MCF 10A (cell line): ENCODE results near the gene ACTR6. TPM values are rescaled to one million over a fixed set of nuclear protein-coding genes. Genes with fewer than 3 reads are reported as not detected.

Experiments
- BruUV-seq: library from RNA; stranded (reverse); fragments of 400-500 nt; replicated peaks from 2 replicates; lab custom pipeline; 2021; lab: Mats Ljungman, UMichigan
- CTCF ChIA-PET: fragments of 300-600 bp; sonication (Branson Sonifier 250); formaldehyde crosslinking; extraction: SDS; loops from one replicate; lab custom pipeline; 2021; ENCODE audit warnings: antibody characterized with exemption, inconsistent platforms; lab: Yijun Ruan, JAX
- POLR2A ChIA-PET: fragments of 300-600, 350-650 bp; sonication (Branson Sonifier 250); formaldehyde crosslinking; extraction: SDS; loops from one replicate; lab custom pipeline; 2020; ENCODE audit warnings: antibody characterized with exemption, inconsistent platforms; lab: Yijun Ruan, JAX
- DNase-seq: peaks from one replicate; pipeline ENCODE4 v3.0.0-alpha.2; 2018; ENCODE audit not compliant: unreplicated experiment
- H3K27ac Mint-ChIP-seq: one replicate; pipeline ENCODE4 v1.8.0; 2022; ENCODE audit warnings: mild to moderate bottlenecking, low read depth, mixed read lengths; ENCODE audit not compliant: unreplicated experiment
- H3K27me3 Mint-ChIP-seq: one replicate; pipeline ENCODE4 v1.8.0; 2022; ENCODE audit warnings: mixed read lengths; ENCODE audit not compliant: insufficient read depth, unreplicated experiment
- H3K36me3 Mint-ChIP-seq: one replicate; pipeline ENCODE4 v1.8.0; 2022; ENCODE audit warnings: mild to moderate bottlenecking, moderate library complexity, mixed read lengths; ENCODE audit not compliant: insufficient read depth, unreplicated experiment
- H3K4me1 Mint-ChIP-seq: one replicate; pipeline ENCODE4 v1.8.0; 2022; ENCODE audit warnings: mixed read lengths; ENCODE audit not compliant: insufficient read depth, unreplicated experiment
- H3K4me3 Mint-ChIP-seq: one replicate; pipeline ENCODE4 v1.8.0; 2022; ENCODE audit warnings: mild to moderate bottlenecking, moderate library complexity, mixed read lengths; ENCODE audit not compliant: unreplicated experiment
- H3K9me3 Mint-ChIP-seq: one replicate; pipeline ENCODE4 v1.8.0; 2022; ENCODE audit warnings: mixed read lengths; ENCODE audit not compliant: unreplicated experiment
- intact Hi-C: fragments of 100-400 bp; cut with micrococcal nuclease; formaldehyde crosslinking; loops from 2 replicates; pipeline ENCODE4 v1.14.1; 2022
- total RNA-seq: library from RNA; stranded (reverse); gene quantifications from 2 replicates; pipeline ENCODE4 v1.2.3, GENCODE V29; 2022
- TF ChIP-seq, protein P1 (sequence below): fragments of 200-600 bp; IDR thresholded peaks from one replicate; pipeline ENCODE4 v1.8.0; 2022; ENCODE audit warnings: antibody characterized with exemption, mild to moderate bottlenecking; ENCODE audit not compliant: unreplicated experiment

ACTR6 gene
- total RNA-seq, 1 experiment from 2014 or later, result 26.4 TPM

- Mint-ChIP-seq H3K36me3 (peaks cover 4% of the 10 kb centered on the region), H3K4me1 (peaks cover 6% of the 10 kb centered on the region), H3K4me3 (no peak overlapping the region), H3K27ac (no peak overlapping the region), H3K27me3 (no peaks in the 10 kb centered on the region), H3K9me3 (no peaks in the 10 kb centered on the region)
- intact Hi-C loops, result loop anchor here (1.0 to 10.0 kb wide), 4 partner anchors 114 to 500 kb away; no protein-coding TSS in a partner anchor
- BruUV-seq, result no TSS peak
- peak; percentile 56 for DNase-seq
- CTCF ChIA-PET, result interaction anchor here (0.5 to 2.1 kb wide), 40 partner anchors 9 to 1891 kb away, joined by 3 to 17 read pairs (median 4); partner anchors contain the start of genes ACTR6, DEPDC4 and SCYL2
- TF ChIP-seq, protein P1, sequence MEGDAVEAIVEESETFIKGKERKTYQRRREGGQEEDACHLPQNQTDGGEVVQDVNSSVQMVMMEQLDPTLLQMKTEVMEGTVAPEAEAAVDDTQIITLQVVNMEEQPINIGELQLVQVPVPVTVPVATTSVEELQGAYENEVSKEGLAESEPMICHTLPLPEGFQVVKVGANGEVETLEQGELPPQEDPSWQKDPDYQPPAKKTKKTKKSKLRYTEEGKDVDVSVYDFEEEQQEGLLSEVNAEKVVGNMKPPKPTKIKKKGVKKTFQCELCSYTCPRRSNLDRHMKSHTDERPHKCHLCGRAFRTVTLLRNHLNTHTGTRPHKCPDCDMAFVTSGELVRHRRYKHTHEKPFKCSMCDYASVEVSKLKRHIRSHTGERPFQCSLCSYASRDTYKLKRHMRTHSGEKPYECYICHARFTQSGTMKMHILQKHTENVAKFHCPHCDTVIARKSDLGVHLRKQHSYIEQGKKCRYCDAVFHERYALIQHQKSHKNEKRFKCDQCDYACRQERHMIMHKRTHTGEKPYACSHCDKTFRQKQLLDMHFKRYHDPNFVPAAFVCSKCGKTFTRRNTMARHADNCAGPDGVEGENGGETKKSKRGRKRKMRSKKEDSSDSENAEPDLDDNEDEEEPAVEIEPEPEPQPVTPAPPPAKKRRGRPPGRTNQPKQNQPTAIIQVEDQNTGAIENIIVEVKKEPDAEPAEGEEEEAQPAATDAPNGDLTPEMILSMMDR, result peak; percentile 60
- POLR2A ChIA-PET, result interaction anchor here (0.6 to 1.2 kb wide), 3 partner anchors 34 to 211 kb away, joined by 3 to 4 read pairs (median 3); partner anchors contain the start of gene ACTR6
These were observed 34.1 kb downstream of the ACTR6 start for GRCh38 chr12:100234591-100235304.

- CTCF ChIA-PET, result interaction anchor here (0.9 kb wide), 1 partner anchor 9 kb away, joined by 3 read pairs; no protein-coding TSS in a partner anchor
- H3K4me3 Mint-ChIP-seq, result no peak overlapping the region
- POLR2A ChIA-PET, result no interaction called here
- no peak for DNase-seq
- intact Hi-C loops, result loop anchor here (10.0 kb wide), 1 partner anchor 426 kb away; no protein-coding TSS in a partner anchor
- no peaks in the 10 kb centered on the region for H3K4me1 Mint-ChIP-seq
- H3K36me3 Mint-ChIP-seq, result no peaks in the 10 kb centered on the region
- no peak overlapping the region for H3K27ac Mint-ChIP-seq
- TF ChIP-seq, protein P1, result no peak
- H3K27me3 Mint-ChIP-seq, result no peaks in the 10 kb centered on the region
- no TSS peak for BruUV-seq
- no peaks in the 10 kb centered on the region for H3K9me3 Mint-ChIP-seq
These were observed 38.2 kb downstream of the ACTR6 start for GRCh38 chr12:100238801-100239200.

GRCh38 chr12:100239589-100239988, 39.0 kb downstream of the ACTR6 start:
- BruUV-seq, result no TSS peak
- intact Hi-C loops, result loop anchor here (10.0 kb wide), 1 partner anchor 425 kb away; no protein-coding TSS in a partner anchor
- TF ChIP-seq, protein P1, result no peak
- Mint-ChIP-seq H3K36me3 (no peaks in the 10 kb centered on the region), H3K27ac (no peak overlapping the region), H3K4me3 (no peak overlapping the region), H3K9me3 (no peaks in the 10 kb centered on the region), H3K27me3 (no peaks in the 10 kb centered on the region), H3K4me1 (no peaks in the 10 kb centered on the region)
- ChIA-PET CTCF (interaction anchor here (0.9 kb wide), 1 partner anchor 10 kb away, joined by 3 read pairs; no protein-coding TSS in a partner anchor), POLR2A (interaction anchor here (0.6 kb wide), 1 partner anchor 65 kb away, joined by 3 read pairs; no protein-coding TSS in a partner anchor)
- no peak for DNase-seq

DNA sequence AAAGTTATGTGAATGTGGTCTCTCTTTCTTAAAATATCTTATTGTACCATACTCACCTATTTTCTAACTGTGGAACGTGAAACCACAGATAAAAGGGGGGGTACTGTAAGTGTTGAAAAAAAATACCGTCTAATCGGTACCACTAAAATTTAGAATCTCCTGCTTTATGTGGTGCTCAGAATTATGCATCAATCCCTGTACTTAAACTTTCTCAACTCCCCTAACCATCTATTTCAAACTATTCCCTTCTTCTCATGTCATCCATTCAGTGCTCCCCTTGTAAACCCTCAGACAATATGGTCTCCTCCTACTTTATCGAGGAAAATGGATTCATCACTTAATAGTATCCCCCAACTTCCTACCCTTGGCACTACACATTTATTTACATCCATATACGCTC, 42.5 kb downstream of the ACTR6 start:
- no peak for DNase-seq
- intact Hi-C loops, result no loop called here

More for the DNA sequence above, 42.5 kb downstream of the ACTR6 start:
- Mint-ChIP-seq H3K27me3 (no peaks in the 10 kb centered on the region), H3K4me3 (no peak overlapping the region), H3K36me3 (no peaks in the 10 kb centered on the region), H3K27ac (no peak overlapping the region), H3K4me1 (no peaks in the 10 kb centered on the region), H3K9me3 (no peaks in the 10 kb centered on the region)
- TF ChIP-seq, protein P1, result no peak
- ChIA-PET CTCF (interaction anchor here (0.7 to 0.9 kb wide), 2 partner anchors 8 to 1200 kb away, joined by 3 to 5 read pairs; no protein-coding TSS in a partner anchor), POLR2A (no interaction called here)
- no TSS peak for BruUV-seq
